ENCODE data around the gene TDRKH.

DNA sequence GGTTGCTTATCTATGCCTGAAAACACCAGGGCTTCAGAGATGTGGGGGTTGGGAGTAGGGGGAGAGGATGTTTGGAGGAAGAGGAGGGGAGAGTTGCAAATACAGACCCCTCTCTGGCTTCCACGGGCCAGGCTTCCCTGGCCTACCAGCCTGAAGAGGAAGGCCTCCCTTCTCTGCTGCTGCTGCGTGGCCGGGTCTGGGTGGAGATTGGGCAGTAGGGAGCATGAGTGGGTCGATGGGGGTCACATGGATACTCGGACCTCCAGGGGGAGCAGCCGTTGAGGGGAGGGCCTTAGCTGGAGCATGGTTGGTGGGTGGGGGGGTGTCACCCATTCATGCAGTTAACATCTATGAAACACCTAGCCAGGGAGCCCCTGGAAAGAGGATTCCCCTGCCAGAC lies 39.8 kb upstream of the TDRKH start:
- TF ChIP-seq EZH2 (IDR thresholded peaks at IDR 0.05; ENCODE audit: insufficient read depth, poor library complexity, severe bottlenecking) (no peak), EZH2phosphoT487 (IDR thresholded peaks at IDR 0.05; ENCODE audit: insufficient read depth, low read depth) (no peak)

All from GM23248 (cell line).